ENCODE measurements around the gene SALL4. TPM values are rescaled to one million over a fixed set of nuclear protein-coding genes. Genes with fewer than 3 reads are reported as not detected.

Gene SALL4
- total and polyA plus RNA-seq, 2 donors (not counting 3 experiments of a cell fraction or from before 2014, with no cell fraction given) = 1.3 to 1.9 TPM

- Histone ChIP-seq H3K4me1 (ENCODE audit: control insufficient read depth, extremely low read depth, insufficient read depth, low read length) (no peaks in the 10 kb centered on the region), H3K9ac (replicated peaks; ENCODE audit: extremely low read depth, insufficient read depth, low read length) (no peak overlapping the region), H3K79me2 (ENCODE audit: control insufficient read depth, insufficient read depth, low read length) (no peaks in the 10 kb centered on the region), H3K27ac (ENCODE audit: insufficient read depth, low read depth, low read length) (no peak overlapping the region), H3K4me3 (replicated peaks in 1 of 3; ENCODE audit: insufficient read depth in 1 of 3, low read depth in 1 of 3, low read length in 3 of 3) (no peak overlapping the region), H3K4me2 (ENCODE audit: insufficient read depth, low read length) (no peak overlapping the region), H2AFZ (ENCODE audit: low read depth, low read length) (no peak overlapping the region), H4K20me1 (replicated peaks; ENCODE audit: control insufficient read depth, extremely low read depth, insufficient read depth, low read length) (no peaks in the 10 kb centered on the region), H3K27me3 (ENCODE audit: control insufficient read depth in 2 of 2, insufficient read depth in 2 of 2, low read length in 2 of 2) (peaks cover 0 to 3% of the 10 kb centered on the region in 2 experiments), H3K9me3 (replicated peaks; ENCODE audit: control insufficient read depth, insufficient read depth, low read length) (no peaks in the 10 kb centered on the region), H3K36me3 (ENCODE audit: control insufficient read depth in 2 of 2, extremely low read depth in 1 of 2, insufficient read depth in 2 of 2, low read length in 2 of 2) (no peaks in the 10 kb centered on the region), H3K9me1 (replicated peaks; ENCODE audit: control insufficient read depth, extremely low read depth, insufficient read depth, low read length) (no peaks in the 10 kb centered on the region)
- intact Hi-C loops (cut with micrococcal nuclease) = no loop called here
- POLR2A ChIA-PET = no interaction called here
- CTCF ChIA-PET = interaction anchor here (1.0 kb wide), 1 partner anchor 12 kb away, joined by 3 read pairs; no protein-coding TSS in a partner anchor
- dilution Hi-C loops (cut with MboI; ENCODE audit: extremely low pct_ligation_motif_present, low sequenced_read_pairs) = no loop called here
- TF ChIP-seq, protein P1, sequence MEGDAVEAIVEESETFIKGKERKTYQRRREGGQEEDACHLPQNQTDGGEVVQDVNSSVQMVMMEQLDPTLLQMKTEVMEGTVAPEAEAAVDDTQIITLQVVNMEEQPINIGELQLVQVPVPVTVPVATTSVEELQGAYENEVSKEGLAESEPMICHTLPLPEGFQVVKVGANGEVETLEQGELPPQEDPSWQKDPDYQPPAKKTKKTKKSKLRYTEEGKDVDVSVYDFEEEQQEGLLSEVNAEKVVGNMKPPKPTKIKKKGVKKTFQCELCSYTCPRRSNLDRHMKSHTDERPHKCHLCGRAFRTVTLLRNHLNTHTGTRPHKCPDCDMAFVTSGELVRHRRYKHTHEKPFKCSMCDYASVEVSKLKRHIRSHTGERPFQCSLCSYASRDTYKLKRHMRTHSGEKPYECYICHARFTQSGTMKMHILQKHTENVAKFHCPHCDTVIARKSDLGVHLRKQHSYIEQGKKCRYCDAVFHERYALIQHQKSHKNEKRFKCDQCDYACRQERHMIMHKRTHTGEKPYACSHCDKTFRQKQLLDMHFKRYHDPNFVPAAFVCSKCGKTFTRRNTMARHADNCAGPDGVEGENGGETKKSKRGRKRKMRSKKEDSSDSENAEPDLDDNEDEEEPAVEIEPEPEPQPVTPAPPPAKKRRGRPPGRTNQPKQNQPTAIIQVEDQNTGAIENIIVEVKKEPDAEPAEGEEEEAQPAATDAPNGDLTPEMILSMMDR (IDR thresholded peaks at IDR 0.05; ENCODE audit: extremely low read depth in 1 of 2, insufficient read depth in 1 of 2, low read depth in 1 of 2, low read length in 2 of 2) = no peak
- FAIRE-seq = no peak
- BruUV-seq (replicated peaks) = no TSS peak
- DNase-seq (ENCODE audit: low read depth, low spot score) = no peak
Observed at GRCh38 chr20:51840865-51841264, 38.5 kb upstream of the SALL4 start.

GRCh38 chr20:51837876-51838420 is 35.6 kb upstream of the SALL4 start:
- Histone ChIP-seq H3K4me3 (replicated peaks in 1 of 3; ENCODE audit: insufficient read depth in 1 of 3, low read depth in 1 of 3, low read length in 3 of 3) (no peak overlapping the region), H3K4me2 (ENCODE audit: insufficient read depth, low read length) (no peak overlapping the region), H3K27ac (ENCODE audit: insufficient read depth, low read depth, low read length) (no peak overlapping the region), H3K9ac (replicated peaks; ENCODE audit: extremely low read depth, insufficient read depth, low read length) (no peak overlapping the region), H3K36me3 (ENCODE audit: control insufficient read depth in 2 of 2, extremely low read depth in 1 of 2, insufficient read depth in 2 of 2, low read length in 2 of 2) (no peaks in the 10 kb centered on the region), H3K79me2 (ENCODE audit: control insufficient read depth, insufficient read depth, low read length) (no peaks in the 10 kb centered on the region), H3K9me1 (replicated peaks; ENCODE audit: control insufficient read depth, extremely low read depth, insufficient read depth, low read length) (no peaks in the 10 kb centered on the region), H3K27me3 (ENCODE audit: control insufficient read depth in 2 of 2, insufficient read depth in 2 of 2, low read length in 2 of 2) (peaks cover 0 to 4% of the 10 kb centered on the region in 2 experiments), H2AFZ (ENCODE audit: low read depth, low read length) (no peak overlapping the region), H4K20me1 (replicated peaks; ENCODE audit: control insufficient read depth, extremely low read depth, insufficient read depth, low read length) (no peaks in the 10 kb centered on the region), H3K9me3 (replicated peaks; ENCODE audit: control insufficient read depth, insufficient read depth, low read length) (no peaks in the 10 kb centered on the region), H3K4me1 (ENCODE audit: control insufficient read depth, extremely low read depth, insufficient read depth, low read length) (no peaks in the 10 kb centered on the region)
- intact Hi-C loops (cut with micrococcal nuclease) = no loop called here
- TF ChIP-seq MYC (IDR thresholded peaks at IDR 0.05; ENCODE audit: low read depth, low read length) = no peak
- no peak for TF ChIP-seq MAX (IDR thresholded peaks at IDR 0.05; ENCODE audit: insufficient read depth, insufficient read length)
- TF ChIP-seq EZH2 (IDR thresholded peaks at IDR 0.05; ENCODE audit: borderline replicate concordance, low read depth, low read length, severe bottlenecking) = no peak
- no peak for TF ChIP-seq POLR2AphosphoS5 (IDR thresholded peaks at IDR 0.05; ENCODE audit: insufficient read depth, low read depth, low read length)
- TF ChIP-seq, protein P1 (IDR thresholded peaks at IDR 0.05; ENCODE audit: extremely low read depth in 1 of 2, insufficient read depth in 1 of 2, low read depth in 1 of 2, low read length in 2 of 2) = no peak
- TF ChIP-seq FOS (IDR thresholded peaks at IDR 0.05; ENCODE audit: borderline replicate concordance, insufficient read depth, low read length) = no peak
- no peak for TF ChIP-seq POLR2A (IDR thresholded peaks at IDR 0.05; ENCODE audit: low read depth, low read length)
- no peak for TF ChIP-seq GATA2 (IDR thresholded peaks at IDR 0.05; ENCODE audit: insufficient read depth, insufficient read length, low read depth, low read length)
- no peak for TF ChIP-seq JUN (IDR thresholded peaks at IDR 0.05; ENCODE audit: borderline replicate concordance, insufficient read depth, insufficient read length, low read depth)
- FAIRE-seq (no peak), DNase-seq (ENCODE audit: low read depth, low spot score) (no peak)
- ChIA-PET POLR2A (interaction anchor here (0.6 kb wide), 2 partner anchors 52 to 128 kb away, joined by 4 read pairs; no protein-coding TSS in a partner anchor), CTCF (no interaction called here)
- dilution Hi-C loops (cut with MboI; ENCODE audit: extremely low pct_ligation_motif_present, low sequenced_read_pairs) = no loop called here
- no TSS peak for BruUV-seq (replicated peaks)

Measured in endothelial cell of umbilical vein (primary cell).